Measurements from ENCODE around the gene AFAP1.

GRCh38 chr4:7902101-7902553, 37.5 kb downstream of the AFAP1 start:
- no peak for TF ChIP-seq CTCF (IDR thresholded peaks at IDR 0.05)
- TF ChIP-seq EZH2phosphoT487 (IDR thresholded peaks at IDR 0.05), result no peak
- no peak for TF ChIP-seq EZH2 (IDR thresholded peaks at IDR 0.05)

Data from neural progenitor cell (in vitro differentiated cells).